GM18519 (cell line): ENCODE results near the gene TPRN.

Experiments
- ATAC-seq: cut with Tn5 transposase; IDR thresholded peaks from one replicate; pipeline ENCODE4 v1.9.1; 2021; ENCODE audit warnings: mild to moderate bottlenecking, moderate library complexity; ENCODE audit not compliant: unreplicated experiment, low FRiP score

The TPRN gene

DNA sequence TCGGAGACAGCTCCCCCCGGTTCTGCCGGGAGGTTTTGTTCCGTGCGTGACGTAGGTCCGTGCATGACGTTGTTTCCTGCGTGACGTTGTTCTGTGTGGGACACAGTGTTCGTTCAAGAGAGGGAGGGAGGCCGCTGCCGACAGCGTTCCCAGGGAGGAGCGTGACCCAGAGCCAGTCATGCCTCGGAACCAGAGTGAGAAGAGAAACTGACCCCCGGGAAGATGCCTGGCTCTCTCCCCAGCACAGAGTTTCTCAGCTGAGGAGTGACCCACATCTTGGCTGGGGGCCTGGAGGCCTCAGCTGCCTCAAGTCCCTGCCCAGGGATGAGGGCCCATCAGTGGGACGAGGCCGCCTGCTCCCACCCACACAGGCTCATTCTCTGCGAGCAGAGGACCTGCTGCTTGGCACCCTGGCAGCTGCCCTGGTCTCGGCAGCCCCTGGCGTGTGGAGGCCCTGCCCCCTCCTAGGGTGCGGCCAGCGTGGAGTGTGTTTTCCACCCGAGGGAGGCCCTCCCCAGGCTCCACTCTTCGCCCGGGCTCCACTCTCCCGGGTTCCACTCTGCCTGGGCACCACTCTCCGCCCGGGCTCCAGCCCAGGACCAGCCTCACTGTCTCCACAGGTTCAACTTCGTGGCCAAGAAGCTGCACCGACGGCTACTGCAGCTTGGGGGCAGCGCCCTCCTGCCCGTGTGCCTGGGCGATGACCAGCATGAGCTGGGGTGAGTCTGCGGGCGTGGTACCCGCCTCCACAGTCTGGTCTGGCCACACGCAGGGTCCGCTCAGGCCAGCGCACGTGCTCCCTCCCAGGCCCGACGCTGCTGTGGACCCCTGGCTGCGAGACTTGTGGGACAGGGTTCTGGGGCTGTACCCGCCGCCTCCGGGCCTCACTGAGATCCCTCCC is 12.9 kb upstream of the TPRN start:
- no peak for ATAC-seq

DNA sequence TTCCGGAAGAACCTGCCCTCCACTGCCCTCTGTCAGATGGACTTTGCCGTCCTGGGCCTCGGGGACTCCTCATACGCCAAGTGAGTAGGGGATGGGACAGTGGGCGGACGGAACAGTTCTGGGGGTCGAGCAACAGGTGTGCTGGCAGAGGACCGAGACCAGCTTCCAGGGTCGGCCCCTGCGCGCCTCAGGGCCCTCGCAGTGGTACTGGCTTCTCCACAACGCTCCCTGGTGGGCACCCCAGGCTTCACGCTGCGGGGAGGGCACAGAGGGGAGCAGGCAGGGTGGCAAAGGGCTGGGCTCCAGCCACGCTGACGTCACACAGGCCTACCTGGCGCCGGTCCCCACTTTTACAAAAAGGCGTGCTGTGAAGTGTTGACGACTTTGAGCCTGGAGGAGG is 12.0 kb upstream of the TPRN start:
- no peak for ATAC-seq

DNA sequence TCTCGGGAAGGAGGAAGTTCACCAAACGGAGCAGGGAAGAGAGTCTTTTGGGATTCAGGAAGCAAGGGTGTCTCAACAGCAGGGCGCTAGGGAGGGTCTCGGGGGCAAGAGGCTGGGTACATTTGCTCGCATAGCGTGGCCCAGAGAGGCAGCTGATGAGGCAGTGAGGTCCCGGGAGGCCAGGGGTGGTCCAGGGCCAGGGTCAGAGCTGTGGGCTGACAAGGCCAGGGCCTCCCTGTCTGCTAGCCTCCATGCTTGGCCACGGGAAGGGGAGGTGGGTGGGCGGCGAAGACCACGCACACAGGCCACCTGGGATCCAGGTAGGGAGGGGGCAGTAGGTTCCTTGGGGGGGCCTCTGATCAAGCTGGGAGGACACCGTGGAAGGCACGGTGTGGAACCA is 11.0 kb upstream of the TPRN start:
- no peak for ATAC-seq

DNA sequence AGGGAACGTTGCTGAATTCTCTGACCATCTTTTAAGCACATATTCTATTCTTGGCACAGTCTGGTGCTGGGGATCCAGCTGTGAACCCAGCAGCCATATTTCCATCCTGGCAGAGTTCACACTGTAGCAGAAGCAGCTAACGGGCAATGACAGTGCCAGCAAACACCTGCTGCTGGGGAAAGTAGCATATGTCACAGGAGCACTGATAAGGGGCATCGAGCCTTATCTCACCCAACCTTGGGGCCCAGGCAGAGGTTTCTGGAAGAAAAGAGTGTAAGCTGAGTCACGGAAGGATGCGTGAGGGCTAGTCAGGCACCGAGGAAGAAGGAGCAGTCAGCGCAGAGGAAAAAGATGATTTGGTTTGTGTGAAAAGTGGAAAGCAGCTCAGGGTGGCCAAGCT is 6.1 kb upstream of the TPRN start:
- ATAC-seq, result no peak

DNA sequence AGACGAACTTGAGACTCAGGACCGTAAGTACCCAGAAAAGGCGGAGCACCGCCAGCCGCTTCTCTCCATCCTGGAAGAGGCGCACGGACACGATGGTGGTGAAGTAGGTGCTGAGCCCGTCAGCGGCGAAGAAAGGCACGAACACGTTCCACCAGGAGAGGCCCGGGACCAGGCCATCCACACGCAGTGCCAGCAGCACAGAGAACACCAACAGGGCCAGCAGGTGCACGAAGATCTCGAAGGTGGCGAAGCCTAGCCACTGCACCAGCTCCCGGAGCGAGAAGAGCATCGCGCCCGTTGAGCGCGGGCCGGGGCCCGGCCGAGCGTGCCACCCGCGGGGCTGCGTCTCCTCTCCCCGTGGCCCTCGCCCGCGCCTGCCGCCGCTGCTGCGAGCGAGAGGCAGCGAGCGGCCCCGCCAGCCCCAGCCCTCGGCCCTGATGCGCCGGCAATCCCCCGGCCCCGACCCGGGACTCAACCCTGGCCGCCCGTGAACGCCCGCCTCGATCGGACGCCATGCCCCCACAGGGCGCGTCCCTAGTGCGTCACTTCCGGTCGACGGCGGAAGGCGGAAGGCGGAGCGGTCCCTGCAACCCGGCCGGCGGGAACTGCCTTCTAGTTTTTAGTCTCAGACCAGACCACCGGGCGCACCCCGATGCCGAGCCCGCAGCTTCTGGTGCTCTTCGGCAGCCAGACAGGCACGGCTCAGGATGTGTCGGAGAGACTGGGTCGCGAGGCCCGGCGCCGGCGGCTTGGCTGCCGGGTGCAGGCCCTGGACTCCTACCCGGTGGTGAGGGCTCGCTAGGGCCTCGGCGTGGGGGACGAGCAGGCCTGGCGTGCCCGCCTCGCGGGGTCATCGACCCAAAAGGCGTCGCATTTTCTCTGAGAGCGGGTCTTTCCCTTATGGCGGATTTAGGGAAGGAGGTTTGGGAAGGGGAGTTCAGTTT is 4.9 kb upstream of the TPRN start, which contains the start of the genes NDOR1 and TMEM203:
TSS of gene NDOR1 (plus strand) at position 575 of the 944 bp plus-strand sequence. CDS start at position 653, 78 bp downstream.
TSS of gene TMEM203 (minus strand) at position 523 of the 944 bp plus-strand sequence. CDS start at position 289, 234 bp downstream.
- no peak for ATAC-seq

DNA sequence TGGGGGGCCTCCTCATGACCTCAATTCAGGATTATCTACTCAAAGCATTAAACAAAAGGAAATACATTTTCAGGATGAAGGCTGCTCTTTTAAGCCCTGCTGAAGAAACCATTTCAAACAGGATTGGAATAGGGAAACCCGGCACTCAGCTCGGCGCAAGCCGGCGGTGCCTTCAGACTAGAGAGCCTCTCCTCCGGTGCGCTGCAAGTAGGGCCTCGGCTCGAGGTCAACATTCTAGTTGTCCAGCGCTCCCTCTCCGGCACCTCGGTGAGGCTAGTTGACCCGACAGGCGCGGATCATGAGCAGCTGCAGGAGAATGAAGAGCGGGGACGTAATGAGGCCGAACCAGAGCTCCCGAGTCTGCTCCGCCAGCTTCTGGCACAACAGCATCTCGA is 4.2 kb upstream of the TPRN start:
- no peak for ATAC-seq

DNA sequence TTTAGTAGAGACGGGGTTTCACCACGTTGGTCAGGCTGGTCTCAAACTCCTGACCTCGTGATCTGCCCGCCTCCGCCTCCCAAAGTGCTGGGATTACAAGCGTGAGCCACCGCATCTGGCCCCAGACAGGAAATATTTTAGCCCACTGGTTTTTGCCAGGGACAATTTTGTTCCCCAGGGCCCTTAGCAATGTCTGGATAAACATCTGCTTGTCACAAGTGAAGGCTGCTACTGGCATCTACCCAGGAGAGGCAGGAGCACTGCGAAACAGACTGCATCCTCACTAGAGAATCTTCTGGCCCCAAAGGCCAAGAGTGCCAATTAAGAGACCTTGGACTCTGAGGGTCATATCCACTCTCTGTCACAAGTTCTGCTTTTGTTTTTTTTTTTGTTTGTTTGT is 2.4 kb upstream of the TPRN start:
- no peak for ATAC-seq

DNA sequence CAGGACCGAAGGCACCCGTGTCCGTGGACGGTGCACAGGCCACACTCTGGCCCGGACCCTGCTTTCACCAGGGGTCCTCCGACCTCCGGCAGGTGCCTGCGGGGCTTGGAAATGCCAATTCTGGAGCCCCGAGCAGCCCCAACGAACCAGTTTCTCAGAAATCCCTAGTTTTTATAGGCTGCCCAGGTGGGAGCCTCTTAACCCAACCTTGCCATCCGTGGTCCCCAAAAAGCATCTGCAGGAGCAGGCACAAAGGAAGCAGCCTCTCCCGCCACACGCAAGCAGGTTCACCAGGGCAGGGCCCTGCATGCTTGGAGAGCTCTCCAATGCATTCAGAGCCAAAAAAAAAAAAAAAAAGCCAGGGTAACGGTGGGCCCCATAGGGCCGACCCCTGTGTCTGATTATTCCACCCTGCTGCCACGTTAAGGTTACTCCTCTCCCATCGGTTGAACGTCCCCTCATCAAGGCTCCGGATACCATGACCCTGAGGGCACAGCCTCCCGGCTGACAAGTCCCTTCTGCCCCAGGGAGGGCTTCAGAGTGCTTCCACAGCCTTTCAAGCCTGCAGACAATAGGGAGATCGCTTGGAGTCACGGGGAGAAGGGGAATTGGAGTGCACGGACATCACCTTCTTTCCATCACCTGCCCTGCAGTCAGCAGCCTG is 796 bp upstream of the TPRN start:
- ATAC-seq, result no peak

DNA sequence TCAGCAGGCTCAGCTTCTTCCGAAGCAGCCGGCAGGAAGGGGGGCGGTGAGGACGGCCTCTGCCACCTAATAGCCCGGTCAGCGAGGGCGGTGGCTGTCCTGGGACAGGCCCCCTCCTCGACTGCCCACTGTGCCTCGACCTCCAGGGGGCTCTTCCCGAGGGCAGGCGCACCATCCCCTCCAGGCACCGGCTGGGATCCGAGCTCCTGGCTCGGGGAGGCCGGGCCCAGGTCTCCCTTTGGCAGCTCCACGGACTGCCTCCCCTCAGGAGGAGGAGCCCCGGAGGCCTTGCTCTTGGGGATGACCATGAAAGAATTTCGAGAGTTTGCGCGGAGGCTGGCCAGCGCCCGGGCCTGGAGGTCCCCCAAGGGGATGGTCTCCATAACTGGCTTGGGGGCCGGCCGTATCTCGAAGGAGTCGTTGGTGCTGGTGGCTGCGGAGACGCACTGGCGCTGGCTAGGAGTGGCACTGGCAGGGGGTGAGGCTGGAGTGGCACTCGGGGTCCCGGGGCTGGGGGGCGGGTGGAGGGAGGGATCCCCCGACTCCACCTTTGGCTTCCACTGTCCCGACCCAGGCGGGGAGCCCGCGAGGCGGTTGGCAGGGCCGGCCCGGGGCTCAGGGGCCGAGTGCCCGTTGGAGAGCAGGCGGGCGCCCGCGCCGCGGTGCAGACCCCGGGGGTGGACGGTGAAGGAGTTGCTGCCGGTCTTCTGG is 975 bp downstream of the TPRN start:
- ATAC-seq, result no peak

DNA sequence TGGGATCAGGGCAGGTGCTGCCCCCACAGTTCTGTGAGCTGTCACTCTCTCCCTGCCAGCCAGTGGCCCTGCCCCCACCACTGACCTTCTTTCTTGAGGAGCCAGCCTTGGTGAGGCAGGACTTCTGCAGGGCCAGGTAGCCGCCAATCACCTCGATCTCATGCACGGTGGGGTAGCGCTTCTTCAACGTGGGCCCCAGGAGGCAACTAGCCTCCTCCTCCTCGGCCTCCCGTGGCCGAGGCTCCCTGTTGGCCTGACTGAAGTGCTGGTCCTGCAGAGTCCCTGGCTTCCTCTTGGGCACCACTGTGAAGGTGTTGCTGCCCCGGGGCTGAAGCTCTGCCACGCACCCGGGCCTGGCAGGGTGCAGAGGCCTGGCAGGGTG is 1.6 kb downstream of the TPRN start:
- no peak for ATAC-seq

DNA sequence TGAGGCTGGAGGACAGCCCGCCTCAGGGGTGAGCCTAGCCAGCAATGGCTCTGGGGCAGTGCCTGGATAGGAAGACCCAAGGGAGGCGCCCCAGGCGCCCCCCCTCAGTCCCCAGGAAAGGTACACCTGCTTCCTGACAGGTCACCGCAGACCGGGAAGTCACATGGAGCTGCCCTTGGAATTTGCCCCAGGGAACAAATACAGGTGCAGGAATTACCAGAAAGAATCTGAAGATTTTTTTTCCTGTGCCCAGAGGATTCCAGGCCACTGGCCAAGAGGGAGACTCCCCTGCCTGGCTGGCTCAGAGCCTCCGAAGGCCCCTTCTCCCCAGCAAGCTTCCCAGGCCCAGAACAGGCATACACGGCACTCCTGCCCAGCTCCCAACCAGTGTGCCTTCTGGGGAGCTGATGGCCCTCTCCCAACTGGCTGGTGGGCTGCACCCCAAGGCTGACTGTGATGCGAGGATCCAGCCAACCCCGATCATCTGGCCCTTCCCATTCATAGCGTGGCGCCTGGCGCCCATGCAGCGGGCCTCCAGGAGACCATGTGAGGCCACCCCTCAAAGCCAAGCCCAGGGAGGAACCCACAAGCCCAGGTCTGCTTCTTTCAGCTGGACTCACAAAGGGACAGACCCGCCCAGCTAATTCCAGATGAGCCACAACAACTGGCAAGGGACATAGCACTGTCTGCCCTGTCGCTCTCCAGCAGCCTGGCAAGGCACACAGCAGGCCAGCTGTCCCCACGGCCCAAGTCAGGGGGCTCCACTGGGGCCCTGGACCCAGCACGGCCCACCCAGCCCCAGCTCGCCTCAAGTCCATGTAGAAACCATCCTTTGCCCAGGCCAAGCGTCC is 2.3 kb downstream of the TPRN start:
- ATAC-seq, result no peak

DNA sequence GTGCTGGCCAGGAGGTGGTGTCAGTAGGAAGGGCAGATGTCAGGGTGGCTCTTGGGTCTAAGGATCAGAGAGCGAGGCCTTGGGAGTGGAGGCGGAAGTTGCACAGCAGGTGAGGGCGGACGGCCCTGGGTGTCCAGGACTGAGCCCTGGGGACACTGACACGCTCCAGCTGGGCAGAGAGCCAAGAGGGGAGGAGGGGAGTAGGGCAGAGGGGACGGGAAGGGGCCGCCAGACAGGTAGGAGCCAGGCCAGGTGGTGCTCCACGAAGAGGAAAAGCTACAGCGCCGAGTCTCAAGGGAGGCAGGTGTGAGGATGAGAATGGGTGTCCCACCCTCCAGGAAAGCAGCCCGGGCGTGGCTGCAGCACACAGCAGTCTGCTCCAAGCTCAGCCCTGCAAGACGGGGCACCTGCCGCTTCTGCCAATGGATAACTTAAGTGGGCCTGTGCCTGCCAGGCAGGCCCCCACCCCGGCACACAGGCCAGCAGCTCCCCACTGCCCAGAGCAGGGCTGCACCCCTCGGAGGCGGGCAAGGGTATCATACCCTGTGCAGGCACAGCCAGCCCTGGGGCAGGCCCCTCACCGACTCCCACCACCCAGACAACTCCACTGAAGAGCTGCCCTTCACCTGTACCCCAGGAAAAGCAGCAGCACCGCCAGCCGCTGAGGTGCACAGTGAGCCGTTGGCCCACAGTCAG is 4.9 kb downstream of the TPRN start:
- ATAC-seq, result no peak

DNA sequence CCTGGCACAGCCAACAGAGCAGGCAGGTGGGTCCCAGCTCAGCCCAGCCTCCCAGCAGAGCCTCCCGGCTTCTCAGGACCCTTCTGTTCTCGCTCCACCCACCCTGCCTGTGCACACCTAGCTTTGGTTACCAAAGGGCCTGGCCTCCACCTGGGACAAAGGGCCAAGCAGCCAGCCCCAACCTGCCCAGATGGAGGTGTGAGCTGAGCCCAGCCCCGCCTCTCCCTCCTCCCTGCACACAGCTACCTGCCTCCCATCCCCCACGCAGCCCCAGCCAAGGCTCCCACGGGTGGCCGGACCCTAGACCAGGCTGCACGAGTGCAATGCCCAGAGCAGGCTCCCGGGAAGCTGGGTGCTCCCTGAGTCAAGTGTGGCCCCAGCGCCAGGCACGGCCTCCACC is 5.6 kb downstream of the TPRN start:
- no peak for ATAC-seq

DNA sequence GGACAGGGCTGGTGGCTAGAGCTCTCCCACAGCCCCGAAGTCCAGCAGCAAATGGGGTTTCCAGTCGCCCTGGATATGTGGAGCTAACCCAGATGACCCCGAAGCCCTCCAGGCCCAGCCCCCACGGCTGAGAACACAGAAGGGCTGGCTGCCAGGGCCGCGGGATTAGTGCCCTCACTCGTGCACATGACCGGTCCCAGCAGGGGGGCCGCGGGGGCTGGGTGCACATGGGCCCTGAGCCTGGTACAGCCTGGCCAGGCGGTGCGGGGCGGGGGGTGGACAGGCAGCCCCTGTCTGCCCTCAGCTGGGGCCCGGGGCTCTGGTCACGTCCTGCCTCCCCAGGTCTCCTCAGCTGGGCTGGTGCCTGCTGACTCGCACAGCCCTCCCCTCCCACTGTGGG is 6.2 kb downstream of the TPRN start:
- ATAC-seq, result no peak

DNA sequence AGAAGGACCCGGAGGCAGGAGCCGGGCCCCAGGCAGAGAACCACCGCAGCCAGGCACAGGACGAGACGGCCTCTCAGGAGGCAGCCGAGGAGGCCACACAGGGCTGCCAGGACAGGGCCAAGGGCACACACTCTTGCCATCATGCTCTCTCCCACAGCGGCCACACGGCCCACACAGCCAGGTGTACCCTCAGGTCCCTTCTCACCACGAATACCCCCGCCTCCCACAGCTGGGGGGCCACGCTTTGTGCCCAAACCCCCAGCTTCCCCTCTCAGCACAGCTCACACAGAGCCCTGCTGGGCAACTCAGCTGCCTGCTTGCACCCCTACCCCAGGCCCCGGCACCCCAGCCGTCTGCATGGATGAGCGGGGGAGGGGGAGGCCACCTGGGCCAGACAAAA is 6.8 kb downstream of the TPRN start:
- no peak for ATAC-seq

DNA sequence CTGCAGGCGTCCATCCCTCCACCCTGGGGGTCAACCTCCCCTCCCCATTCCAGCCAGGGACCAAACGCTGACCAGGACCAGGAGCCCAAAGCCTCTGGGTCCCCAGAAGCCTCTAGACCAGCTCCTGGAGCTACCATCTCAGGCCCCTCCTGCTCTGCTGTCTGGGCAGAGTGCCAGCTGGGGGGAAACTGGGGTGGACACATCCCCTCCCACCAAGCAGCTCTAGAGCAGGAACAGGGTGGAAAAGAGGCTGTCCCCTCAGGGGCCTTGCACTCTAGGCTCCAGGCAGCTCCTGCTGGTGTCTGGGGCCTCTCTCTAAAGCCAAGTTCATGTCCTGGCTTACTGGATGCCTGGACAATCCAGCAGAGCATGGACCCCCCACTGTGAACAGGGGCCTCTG is 7.7 kb downstream of the TPRN start:
- no peak for ATAC-seq

DNA sequence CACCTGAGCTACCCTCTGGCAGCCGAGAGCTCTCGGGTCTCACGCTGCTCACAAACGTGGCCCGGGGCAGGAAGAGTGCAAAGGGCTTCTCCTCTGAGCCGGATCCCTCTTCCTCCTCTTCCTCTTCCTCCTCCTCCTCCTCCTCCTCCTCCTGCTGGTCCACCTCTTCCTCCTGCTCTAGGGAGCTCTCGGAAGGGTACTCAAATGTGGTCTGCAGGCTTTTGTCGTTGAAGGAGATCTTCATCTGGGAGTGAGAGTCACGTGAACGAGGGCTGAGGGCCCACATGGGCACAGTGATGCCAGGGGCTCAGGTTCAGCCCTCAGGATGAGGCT is 8.1 kb downstream of the TPRN start:
- no peak for ATAC-seq

DNA sequence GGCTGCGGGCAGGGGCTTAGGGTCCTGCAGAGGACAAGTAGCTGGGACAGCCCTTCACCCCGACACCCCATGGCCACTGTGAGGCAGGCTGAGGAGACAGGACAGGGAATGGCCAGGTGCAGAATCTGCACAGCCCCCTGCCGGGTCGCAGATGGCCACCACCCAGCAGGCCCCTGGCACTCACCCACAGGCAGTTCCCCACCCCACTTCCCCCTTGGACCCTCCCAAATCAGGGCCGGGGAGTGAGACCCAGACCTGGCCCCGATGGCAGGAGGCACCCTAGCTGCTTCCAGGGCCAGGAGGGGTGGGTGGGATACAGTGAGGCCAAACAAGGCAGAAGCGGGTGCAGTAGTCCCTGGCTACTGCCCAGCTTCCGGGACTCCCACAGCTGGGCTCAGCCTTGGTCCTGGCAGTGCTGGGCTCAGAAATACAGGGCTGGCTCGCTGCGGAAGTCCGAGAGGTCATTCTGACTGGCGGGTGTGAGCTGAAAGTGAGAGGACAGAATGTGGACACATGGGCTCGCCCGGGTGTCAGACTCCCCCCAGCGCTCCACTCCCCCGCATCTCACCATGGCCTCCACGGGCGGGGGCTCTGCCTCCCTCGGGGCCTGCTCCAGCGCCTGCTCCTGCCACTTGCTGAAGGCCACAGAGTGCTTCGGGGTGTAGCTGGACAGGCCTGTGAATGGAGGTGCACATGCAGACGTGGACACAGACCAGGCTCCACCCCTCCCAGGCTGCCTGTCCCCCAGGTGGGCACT is 8.7 kb downstream of the TPRN start:
- no peak for ATAC-seq
